Sigmoid colon (tissue), 7 donors: Measurements from ENCODE around the gene RSPH9. TPM values are rescaled to one million over a fixed set of nuclear protein-coding genes. Genes with fewer than 3 reads are reported as not detected.

ENCODE experiments used
- DNase-seq: peaks from one replicate; pipeline ENCODE4 v3.0.0-alpha.2; 2019
- H3K27ac ChIP-seq, 4 donors: fragments of 200-600 bp; sonication (generic); one replicate each; pipeline ENCODE4 v1.5.1; 2016 to 2019; ENCODE audit warnings: mild to moderate bottlenecking in 1 of 4
- H3K27me3 ChIP-seq, 3 donors: fragments of 200-600 bp; sonication (generic); one replicate each; pipeline ENCODE4 v1.5.1; 2019; ENCODE audit warnings: mild to moderate bottlenecking in 1 of 3
- H3K36me3 ChIP-seq, 4 donors: fragments of 200-600 bp; sonication (generic); one replicate each; pipeline ENCODE4 v1.5.1; 2016 to 2019
- H3K4me1 ChIP-seq, 4 donors: fragments of 200-600 bp; sonication (generic); one replicate each; pipeline ENCODE4 v1.5.1; 2017 to 2019
- H3K4me3 ChIP-seq, 4 donors: fragments of 200-600 bp; sonication (generic); one replicate each; pipeline ENCODE4 v1.5.1; 2017 to 2019; ENCODE audit warnings: mild to moderate bottlenecking in 2 of 4, moderate library complexity in 1 of 4
- H3K9me3 ChIP-seq, 4 donors: fragments of 200-600 bp in 3 of 4; sonication (generic) in 3 of 4; one replicate each; pipeline versions ENCODE4 v1.5.1 to v1.6.1; 2013 to 2019
- EP300 ChIP-seq, 4 donors: sonication (generic); formaldehyde crosslinking; IDR thresholded peaks; one replicate each; pipeline ENCODE4 v1.6.1; 2017; ENCODE audit warnings: antibody characterized with exemption in 4 of 4
- POLR2A ChIP-seq, 2 donors: fragments of 450-650 bp; IDR thresholded peaks; one replicate each; pipeline ENCODE4 v1.6.1; 2016; ENCODE audit warnings: antibody characterized with exemption in 2 of 2, mild to moderate bottlenecking in 2 of 2, moderate library complexity in 2 of 2
- POLR2AphosphoS5 ChIP-seq, 4 donors: sonication (generic); formaldehyde crosslinking; IDR thresholded peaks; one replicate each; pipeline ENCODE4 v1.6.1; 2017; ENCODE audit warnings: antibody characterized with exemption in 4 of 4
- WGBS, 2 donors: extraction: QIAGEN DNeasy Blood & Tissue Kit; methylation state at CpG; one replicate each; pipeline ENCODE4 v1.1.7; 2013; 5-methylcytosine and 5-hydroxymethylcytosine counted together
- intact Hi-C: fragments of 100-400 bp; cut with DNase I; formaldehyde crosslinking; loops from one replicate; pipeline ENCODE4 v1.15.1; 2023
- polyA plus RNA-seq, 3 donors: library from polyadenylated mRNA; stranded (reverse); fragments of 200-250 nt; gene quantifications; one replicate each; pipeline ENCODE4 v1.2.3, GENCODE V29; 2013
- total RNA-seq, 4 donors: library from RNA; depleted of rRNA; stranded (reverse); fragments of >200 nt; gene quantifications; one replicate each; pipeline ENCODE4 v1.1.0, GENCODE V29; 2016
- TF ChIP-seq, protein P1 (sequence below), 4 experiments: fragments of 450-650 bp in 3 of 4; fragments of 200-600 bp in 1 of 4; IDR thresholded peaks; one replicate each; pipeline ENCODE4 v1.5.1; 2016 to 2019; ENCODE audit warnings: antibody characterized with exemption in 4 of 4, mild to moderate bottlenecking in 3 of 4, moderate library complexity in 2 of 4
- donor health status: healthy with polysubstance abuse.
- donor health status: Bipolar disorder and iron deficiency.
- donor health status: healthy.

The RSPH9 gene
- total and polyA plus RNA-seq, 7 donors: under 0.01 to 0.68 (median 0.36) TPM; not detected in 1

DNA sequence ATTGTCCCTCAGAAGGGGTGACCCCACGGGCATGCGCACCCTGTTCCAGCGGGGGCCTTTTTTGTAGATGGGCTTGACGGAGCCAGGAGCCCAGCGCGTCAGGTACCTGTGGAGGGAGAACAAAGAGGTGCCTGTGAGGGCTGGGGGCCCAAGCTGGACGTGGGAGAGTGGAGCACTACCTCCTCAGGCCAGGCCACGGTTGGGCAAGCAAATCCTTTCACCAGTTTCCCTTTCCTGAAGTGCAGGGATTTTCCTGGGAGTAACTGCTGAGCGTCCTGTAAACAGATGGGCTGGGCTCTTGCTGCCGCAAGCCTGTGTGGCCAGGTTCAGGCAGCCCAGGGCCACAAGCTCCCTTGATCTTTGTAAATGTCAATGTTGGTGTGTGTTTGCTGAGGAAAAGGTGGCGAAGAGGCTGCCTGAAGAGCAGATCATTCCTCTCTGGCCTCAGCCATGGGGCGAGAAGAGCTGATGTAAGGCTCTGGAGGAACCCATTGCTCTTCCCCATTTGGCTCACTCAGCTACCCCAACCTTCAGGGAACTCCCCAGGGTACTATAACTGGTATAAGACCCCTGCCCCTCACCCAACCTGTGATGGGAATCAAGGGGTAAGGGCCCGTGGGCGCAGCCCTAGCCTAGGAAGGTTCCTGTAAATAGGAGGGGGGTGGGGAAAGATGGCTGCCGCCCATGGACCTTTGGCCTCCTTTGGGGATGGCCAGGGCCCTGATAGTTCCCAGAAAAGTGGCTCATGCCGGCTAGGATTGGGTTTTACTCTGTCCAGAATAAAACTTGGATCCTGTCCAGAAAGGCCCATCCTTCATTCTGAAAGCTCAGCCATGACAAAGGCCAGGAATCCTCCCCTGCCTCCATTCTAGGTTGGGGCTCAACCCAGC, 27.2 kb downstream of the RSPH9 start:
- Histone ChIP-seq H3K27ac (peak overlapping the region in 2 of 4 donors; percentile 49), H3K36me3 (peaks cover 32 to 65% (median 50%) of the 10 kb centered on the region in 4 donors), H3K4me1 (peaks cover 0 to 39% (median 32%) of the 10 kb centered on the region in 4 donors), H3K9me3 (no peaks in the 10 kb centered on the region), H3K27me3 (no peaks in the 10 kb centered on the region), H3K4me3 (no peak overlapping the region)
- DNase-seq: no peak
- 47 to 76% methylated on average over 16 of the region's 16 CpGs for WGBS, 2 donors
- intact Hi-C loops: no loop called here
- TF ChIP-seq POLR2AphosphoS5 (IDR thresholded peaks at IDR 0.05) (no peak), POLR2A (IDR thresholded peaks at IDR 0.05) (no peak), EP300 (IDR thresholded peaks at IDR 0.05) (no peak)
- TF ChIP-seq, protein P1, sequence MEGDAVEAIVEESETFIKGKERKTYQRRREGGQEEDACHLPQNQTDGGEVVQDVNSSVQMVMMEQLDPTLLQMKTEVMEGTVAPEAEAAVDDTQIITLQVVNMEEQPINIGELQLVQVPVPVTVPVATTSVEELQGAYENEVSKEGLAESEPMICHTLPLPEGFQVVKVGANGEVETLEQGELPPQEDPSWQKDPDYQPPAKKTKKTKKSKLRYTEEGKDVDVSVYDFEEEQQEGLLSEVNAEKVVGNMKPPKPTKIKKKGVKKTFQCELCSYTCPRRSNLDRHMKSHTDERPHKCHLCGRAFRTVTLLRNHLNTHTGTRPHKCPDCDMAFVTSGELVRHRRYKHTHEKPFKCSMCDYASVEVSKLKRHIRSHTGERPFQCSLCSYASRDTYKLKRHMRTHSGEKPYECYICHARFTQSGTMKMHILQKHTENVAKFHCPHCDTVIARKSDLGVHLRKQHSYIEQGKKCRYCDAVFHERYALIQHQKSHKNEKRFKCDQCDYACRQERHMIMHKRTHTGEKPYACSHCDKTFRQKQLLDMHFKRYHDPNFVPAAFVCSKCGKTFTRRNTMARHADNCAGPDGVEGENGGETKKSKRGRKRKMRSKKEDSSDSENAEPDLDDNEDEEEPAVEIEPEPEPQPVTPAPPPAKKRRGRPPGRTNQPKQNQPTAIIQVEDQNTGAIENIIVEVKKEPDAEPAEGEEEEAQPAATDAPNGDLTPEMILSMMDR (IDR thresholded peaks at IDR 0.05): no peak

DNA sequence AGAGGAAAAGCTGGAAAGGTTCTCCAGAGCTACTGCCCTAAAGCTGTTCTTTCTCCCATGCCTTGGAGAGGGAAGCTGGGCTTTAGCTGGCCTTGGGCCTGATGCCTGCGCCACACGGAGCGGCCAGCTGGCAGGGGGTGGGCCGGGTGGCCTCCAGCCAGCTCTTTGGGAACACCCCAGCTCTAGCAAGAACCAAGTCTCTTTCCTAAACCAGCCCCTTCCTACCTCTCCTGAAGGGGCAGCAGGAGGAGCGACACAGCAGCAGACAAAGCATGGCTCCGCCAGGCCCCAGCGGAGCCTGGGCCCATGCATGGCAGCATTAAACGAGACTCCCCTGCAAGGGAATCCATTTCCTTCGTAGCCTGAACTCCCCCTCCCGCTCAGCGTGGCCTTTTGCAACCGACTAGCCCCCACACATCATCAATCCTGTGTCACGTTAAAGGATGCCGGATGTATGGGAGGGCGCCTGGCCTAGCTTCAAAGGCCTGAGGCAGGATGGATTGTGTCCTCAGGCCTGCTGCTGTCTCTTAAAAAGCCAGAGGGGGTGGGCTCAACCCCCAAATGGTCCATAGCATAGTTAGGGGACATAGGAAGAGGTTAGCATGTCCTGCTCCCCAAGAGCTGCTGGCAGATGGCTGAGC, 28.7 kb downstream of the RSPH9 start:
- intact Hi-C loops: no loop called here
- peaks cover 39 to 80% (median 64%) of the 10 kb centered on the region in 4 donors for H3K36me3 ChIP-seq
- no peaks in the 10 kb centered on the region for H3K27me3 ChIP-seq
- H3K4me3 ChIP-seq: no peak overlapping the region
- TF ChIP-seq, protein P1 (IDR thresholded peaks at IDR 0.05): no peak
- no peak for TF ChIP-seq EP300 (IDR thresholded peaks at IDR 0.05)
- TF ChIP-seq POLR2AphosphoS5 (IDR thresholded peaks at IDR 0.05): no peak
- TF ChIP-seq POLR2A (IDR thresholded peaks at IDR 0.05): no peak
- H3K4me1 ChIP-seq: peaks cover 0 to 24% (median 17%) of the 10 kb centered on the region in 4 donors
- 91 to 93% methylated on average over 15 of the region's 15 CpGs for WGBS, 2 donors
- DNase-seq: no peak
- H3K27ac ChIP-seq: no peak overlapping the region
- H3K9me3 ChIP-seq: no peaks in the 10 kb centered on the region

DNA sequence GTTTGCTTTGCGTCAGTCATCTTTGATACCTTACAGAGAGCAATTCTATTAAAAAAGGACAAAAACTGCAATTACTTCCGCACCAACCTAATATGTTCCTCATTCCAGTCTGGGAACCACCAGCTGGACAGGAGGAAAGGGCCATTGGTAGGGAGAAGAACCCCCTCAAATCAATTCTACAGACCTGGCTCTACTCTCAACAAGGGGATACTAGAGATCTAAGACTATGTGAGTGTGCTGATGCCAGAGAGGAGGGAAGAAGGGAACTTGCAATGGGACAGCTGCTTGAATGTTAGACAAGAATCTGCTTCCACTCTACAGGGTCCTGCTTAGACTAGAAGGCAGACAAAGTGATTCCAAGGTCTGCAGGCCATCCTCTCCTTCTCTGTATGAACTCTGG, 29.5 kb downstream of the RSPH9 start:
- Histone ChIP-seq H3K4me1 (peaks cover 0 to 17% (median 10%) of the 10 kb centered on the region in 4 donors), H3K36me3 (peaks cover 39 to 86% (median 64%) of the 10 kb centered on the region in 4 donors), H3K9me3 (no peaks in the 10 kb centered on the region), H3K27ac (no peak overlapping the region), H3K27me3 (no peaks in the 10 kb centered on the region), H3K4me3 (no peak overlapping the region)
- no peak for DNase-seq
- WGBS, 2 donors: 95 to 98% methylated on average over 2 of the region's 2 CpGs
- TF ChIP-seq POLR2AphosphoS5 (IDR thresholded peaks at IDR 0.05) (no peak), EP300 (IDR thresholded peaks at IDR 0.05) (no peak)
- TF ChIP-seq, protein P1 (IDR thresholded peaks at IDR 0.05): no peak
- intact Hi-C loops: no loop called here

DNA sequence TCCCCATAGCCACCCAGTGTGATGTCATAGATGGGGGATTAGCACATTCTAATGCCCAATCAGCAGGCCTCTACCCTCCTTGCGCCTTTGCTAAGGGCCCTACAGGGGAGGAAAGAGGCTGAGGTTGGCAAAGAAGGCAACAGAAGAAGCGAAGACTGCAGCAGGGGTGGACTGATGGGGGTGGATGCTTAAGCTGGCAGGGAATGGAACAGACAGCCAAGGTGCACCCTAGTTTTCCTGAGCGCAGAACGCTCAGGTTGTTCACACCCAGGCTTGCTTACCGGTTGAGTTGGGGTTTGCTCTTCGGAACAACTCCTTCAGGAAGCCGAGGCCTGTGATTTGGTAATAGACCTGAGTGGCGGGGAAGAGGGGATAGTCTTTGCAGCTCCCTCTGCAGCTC, 30.1 kb downstream of the RSPH9 start:
- Histone ChIP-seq H3K36me3 (peaks cover 39 to 93% (median 65%) of the 10 kb centered on the region in 4 donors), H3K4me1 (peaks cover 0 to 10% (median 3%) of the 10 kb centered on the region in 4 donors), H3K27me3 (no peaks in the 10 kb centered on the region), H3K4me3 (no peak overlapping the region), H3K27ac (no peak overlapping the region), H3K9me3 (no peaks in the 10 kb centered on the region)
- no peak for DNase-seq
- 97% methylated on average over 8 of the region's 8 CpGs for WGBS, 2 donors
- TF ChIP-seq EP300 (IDR thresholded peaks at IDR 0.05) (no peak), POLR2AphosphoS5 (IDR thresholded peaks at IDR 0.05) (no peak), POLR2A (IDR thresholded peaks at IDR 0.05) (no peak)
- TF ChIP-seq, protein P1 (IDR thresholded peaks at IDR 0.05): no peak
- intact Hi-C loops: no loop called here
